GM20000 (cell line): Measurements from ENCODE around the gene SLC39A11.

ENCODE experiments used
- DNase-seq: peaks from one replicate; pipeline ENCODE4 v3.0.0; 2012; ENCODE audit warnings: low spot score
- TF ChIP-seq, protein P1 (sequence below): IDR thresholded peaks from 2 replicates; pipeline ENCODE4 v1.5.1; 2012; ENCODE audit warnings: mild to moderate bottlenecking, control low read depth; ENCODE audit errors: extremely low read depth, missing control alignments

SLC39A11 gene

DNA sequence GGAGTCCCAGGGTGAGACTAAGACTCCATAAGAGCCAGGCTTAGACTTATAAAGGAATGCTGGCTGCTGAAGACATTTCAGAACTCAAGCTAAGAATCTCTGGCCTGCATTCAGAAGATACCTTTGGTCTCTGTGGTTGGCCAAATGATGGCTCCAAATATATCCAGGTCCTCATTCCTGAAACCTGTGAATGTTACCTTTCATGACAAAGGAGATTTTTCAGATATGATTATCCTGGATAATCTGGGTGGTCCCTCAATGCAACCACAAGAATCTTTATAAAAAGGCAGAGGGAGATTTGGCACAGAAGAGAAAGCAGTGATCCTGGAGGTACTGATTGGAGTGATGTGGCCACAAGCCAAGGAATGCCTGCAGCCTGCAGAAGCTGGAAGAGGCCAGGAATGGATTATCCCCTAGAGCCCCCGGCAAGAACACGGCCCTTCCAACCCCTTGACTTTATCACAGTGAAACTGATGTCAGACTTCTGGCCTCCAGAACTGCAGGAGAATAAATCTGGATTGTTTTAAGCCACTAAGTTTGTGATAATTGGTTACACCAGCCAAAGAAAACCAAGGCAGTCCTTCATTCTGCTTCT, 253.3 kb downstream of the SLC39A11 start:
- DNase-seq: no peak
- TF ChIP-seq, protein P1, sequence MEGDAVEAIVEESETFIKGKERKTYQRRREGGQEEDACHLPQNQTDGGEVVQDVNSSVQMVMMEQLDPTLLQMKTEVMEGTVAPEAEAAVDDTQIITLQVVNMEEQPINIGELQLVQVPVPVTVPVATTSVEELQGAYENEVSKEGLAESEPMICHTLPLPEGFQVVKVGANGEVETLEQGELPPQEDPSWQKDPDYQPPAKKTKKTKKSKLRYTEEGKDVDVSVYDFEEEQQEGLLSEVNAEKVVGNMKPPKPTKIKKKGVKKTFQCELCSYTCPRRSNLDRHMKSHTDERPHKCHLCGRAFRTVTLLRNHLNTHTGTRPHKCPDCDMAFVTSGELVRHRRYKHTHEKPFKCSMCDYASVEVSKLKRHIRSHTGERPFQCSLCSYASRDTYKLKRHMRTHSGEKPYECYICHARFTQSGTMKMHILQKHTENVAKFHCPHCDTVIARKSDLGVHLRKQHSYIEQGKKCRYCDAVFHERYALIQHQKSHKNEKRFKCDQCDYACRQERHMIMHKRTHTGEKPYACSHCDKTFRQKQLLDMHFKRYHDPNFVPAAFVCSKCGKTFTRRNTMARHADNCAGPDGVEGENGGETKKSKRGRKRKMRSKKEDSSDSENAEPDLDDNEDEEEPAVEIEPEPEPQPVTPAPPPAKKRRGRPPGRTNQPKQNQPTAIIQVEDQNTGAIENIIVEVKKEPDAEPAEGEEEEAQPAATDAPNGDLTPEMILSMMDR: no peak

DNA sequence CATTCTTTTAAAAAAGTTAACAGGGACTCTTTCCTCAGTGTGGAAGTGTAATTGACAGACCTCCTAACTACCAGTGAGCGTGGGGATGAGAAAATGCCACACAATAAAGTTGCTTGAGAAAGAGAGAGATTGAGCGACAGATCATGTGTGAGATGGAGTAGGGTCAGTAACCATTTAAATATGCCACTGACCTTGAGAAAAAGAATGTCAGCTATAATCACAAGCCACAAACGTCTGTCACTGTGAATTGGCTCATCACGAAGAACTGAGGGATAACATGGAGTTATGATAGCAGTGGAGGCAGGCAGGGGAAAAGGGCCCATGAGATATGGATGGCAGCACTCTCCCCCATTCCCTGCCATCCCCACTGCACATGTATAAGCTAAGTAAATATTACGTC, 253.9 kb downstream of the SLC39A11 start:
- TF ChIP-seq, protein P1: no peak
- DNase-seq: no peak

GRCh38 chr17:72838068-72838467, 254.4 kb downstream of the SLC39A11 start:
- no peak for DNase-seq

DNA sequence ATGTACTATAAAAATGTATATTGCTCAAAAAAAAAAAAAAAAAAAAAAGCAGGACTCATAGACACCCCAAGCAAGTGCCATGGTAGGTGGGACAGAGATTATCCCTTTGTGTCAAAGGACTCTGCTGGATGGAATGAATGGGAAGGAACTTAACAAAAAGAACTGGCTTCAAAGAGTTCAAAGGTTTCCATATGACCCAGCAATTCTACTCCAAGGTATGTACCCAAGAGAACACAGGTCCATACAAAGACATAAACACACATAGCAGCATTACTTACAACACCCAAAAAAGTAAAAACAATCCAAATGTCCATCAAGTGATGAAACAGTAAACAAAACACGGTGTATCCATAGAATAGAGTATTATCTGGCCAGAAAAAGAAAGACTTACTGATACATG, 255.2 kb downstream of the SLC39A11 start:
- TF ChIP-seq, protein P1: no peak
- DNase-seq: no peak

More at GRCh38 chr17:72838068-72838467, 254.4 kb downstream of the SLC39A11 start:
- TF ChIP-seq, protein P1: no peak

DNA sequence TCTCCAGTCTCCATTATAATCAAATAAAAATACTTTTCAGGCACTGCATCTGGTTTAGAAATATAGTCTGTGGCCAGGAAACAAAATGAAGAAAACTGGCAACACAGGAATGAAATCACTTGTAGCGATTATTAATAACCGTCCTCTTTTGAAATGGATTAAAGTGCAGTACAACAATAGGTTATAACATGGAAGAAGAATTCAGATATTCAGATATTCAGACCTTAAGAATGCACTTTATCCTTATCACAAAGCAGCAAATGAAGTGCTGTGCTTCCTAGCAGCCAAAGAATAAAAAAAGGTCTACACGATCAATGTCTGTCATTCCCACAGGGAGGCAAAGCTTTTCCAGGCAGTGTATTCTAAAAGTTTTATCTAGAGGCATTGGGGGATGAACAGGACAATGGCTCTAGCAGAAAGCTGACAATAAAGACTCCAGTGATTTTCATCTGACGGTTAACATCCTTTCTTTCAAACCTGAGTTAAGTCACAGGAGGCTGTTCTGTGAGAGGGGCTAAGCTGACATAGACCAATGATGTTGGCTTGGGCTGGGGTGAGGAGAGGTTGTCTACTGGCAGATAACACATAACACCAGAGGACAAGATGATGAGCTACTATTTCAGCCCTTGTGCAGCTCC, 259.2 kb downstream of the SLC39A11 start:
- no peak for DNase-seq
- TF ChIP-seq, protein P1: no peak

- TF ChIP-seq, protein P1: no peak
- DNase-seq: no peak
Measured at GRCh38 chr17:72832306-72832705, 260.2 kb downstream of the SLC39A11 start.

GRCh38 chr17:72829883-72830282, 262.6 kb downstream of the SLC39A11 start:
- DNase-seq: no peak
- TF ChIP-seq, protein P1: no peak
